ENCODE measurements around the gene ACOT7.

ACOT7 gene

DNA sequence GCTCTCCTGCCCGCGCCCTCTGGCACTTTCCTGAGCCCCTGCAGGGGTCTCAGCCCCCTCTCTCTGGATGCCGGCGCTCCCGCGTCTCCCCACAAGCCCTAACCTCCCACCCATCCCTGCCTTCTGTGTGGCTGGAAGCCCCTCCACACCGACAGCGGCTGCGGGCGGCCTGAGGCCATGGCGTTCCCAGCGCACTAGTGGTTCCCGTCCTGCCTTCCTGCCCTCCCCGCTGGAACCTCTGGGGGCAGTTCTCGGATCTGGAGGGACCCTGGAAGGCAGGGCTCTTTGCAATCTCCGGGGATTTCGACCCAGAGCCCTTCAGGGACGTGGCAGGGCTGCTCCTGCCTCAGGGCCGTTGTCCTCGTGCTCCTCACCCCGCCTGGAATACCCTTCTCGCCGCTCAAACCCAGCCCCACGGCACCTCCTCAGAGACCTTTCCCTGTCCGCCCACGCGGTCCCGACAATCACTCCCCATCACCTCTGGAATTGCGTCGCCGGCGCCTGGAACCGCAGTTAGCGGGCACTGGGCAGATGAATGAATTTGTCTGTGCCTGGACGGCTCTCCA, 30.5 kb upstream of the ACOT7 start:
- DNase-seq, result no peak

DNA sequence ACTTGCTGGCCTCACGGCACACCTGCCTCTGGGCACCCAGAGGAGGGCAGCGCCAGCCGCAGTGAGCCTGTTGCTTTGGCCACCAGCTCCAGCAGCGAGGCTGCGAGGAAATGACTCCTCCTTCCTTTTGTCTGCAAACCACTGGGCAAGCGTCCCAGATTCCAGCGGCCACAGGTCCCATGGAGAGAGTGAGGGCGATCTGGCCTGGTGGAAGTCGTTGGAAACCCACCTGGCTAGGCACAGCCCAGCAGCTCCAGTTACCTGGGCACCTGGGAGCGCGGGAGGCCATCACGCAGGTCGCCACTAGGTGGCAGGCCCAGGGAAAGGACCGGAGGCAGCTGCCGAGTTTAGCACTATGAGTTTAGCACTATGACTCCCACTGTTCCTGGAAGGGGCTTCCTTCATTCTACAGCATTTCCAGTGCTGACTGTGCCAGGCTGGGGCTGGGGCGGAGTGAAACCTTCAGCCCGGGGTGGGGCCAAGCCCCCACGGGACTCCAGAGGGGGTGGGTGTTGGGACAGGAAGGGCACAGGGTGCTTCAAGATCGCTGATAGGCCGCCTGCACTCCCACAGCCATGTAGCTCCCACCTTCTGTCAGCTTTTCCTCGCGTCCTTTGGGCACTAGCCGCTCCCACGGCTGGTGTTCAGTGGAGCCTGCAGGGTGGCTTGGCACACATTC, 29.9 kb upstream of the ACOT7 start:
- peak; percentile 91 for DNase-seq

DNA sequence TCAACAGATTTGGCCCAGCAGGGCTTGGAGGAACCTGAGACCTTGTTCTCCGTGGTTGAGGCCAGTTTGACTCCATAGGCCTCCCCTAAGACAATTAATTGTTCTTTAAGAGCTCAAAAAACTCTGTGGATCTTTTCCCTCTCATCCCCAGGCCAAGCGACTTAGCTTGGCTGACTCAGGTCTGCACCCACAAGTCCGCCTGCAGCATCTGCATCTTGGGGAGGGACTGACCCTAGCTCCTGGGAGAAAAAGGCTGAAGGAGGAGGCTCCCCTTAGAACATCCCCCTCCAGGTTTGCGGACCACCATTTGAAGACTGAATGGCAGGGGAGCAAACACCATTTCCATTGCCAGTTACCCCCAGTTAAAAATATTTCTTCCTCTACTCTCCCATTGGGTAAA, 27.7 kb upstream of the ACOT7 start:
- no peak for DNase-seq

DNA sequence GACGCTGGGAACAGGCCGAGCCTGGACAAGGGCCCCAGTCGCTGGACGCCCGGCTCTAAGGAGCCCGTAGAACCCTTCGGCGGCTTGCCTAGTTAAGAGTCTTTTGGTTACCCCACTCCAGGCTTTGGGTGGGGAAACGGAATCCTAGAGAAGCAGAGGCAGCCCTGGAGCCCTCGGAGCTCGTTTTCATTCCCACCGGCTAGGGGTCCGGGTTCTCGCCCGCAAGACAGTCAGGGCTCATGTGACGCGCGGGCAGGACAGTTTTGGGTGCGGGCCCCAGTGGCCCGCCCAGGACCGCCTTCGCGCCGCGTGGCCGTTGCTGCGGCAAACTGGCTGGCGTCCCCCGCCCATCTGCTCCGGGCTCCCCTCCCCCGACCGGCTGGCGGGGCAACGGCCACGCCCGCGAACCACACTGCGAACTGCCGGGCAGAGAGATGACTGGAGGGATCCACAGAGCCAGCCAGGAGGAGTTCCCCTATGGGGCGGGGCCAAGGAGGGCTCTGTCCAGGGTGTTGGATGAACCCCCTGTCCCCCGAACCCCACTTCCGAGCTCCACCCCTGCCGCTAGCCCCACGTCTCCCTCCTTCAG, 27.0 kb upstream of the ACOT7 start:
- DNase-seq, result no peak

- peak; percentile 66 for DNase-seq
These were observed 26.4 kb upstream of the ACOT7 start, which contains the start of gene HES2 for GRCh38 chr1:6419804-6420453. Gene HES2 (minus strand): TSS chr1:6419919. CDS start chr1:6419820, 99 bp downstream.

GRCh38 chr1:6419397-6419803, 25.8 kb upstream of the ACOT7 start:
- no peak for DNase-seq

GRCh38 chr1:6418668-6419396, 25.3 kb upstream of the ACOT7 start:
- DNase-seq, result no peak

DNA sequence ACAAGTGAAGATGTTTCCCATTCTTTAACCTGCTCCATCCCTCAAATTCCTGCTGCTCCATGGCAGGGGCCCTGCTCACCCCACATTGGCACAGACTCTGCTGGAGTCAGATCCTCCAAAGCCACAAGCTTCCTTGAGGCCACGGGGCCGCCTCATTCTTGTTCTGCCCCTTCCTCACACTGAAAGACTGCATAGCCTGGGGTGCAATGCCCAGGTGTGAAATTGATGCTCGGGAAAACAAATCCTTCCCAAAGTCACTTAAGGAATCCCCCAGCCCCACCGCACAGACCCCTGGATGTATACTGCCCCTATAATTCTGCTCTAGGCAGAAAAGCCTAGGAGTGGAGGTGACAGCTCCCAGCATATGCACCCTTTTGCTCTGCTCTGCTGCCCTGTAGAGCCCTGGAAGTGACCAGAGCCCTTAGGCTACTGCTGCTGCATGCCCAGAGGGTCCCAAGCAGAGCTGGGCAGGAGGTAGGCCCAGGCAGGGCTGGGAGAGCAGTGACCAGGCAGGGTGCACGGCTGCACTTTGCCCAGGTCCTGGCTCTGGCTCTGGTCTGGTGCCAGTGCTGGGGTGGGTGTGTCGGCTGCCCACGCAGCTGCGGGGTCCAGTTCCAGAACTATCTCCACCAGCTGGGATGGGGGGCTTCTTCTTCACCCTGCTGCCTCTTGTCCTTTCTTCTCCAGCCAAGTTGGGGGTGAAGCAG, 24.5 kb upstream of the ACOT7 start:
- no peak for DNase-seq

GRCh38 chr1:6416906-6417305, 23.3 kb upstream of the ACOT7 start:
- no peak for DNase-seq

- no peak for DNase-seq
These were observed 22.7 kb upstream of the ACOT7 start for GRCh38 chr1:6416295-6416656.

- no peak for DNase-seq
These were observed 21.5 kb upstream of the ACOT7 start for GRCh38 chr1:6414881-6415626.

DNA sequence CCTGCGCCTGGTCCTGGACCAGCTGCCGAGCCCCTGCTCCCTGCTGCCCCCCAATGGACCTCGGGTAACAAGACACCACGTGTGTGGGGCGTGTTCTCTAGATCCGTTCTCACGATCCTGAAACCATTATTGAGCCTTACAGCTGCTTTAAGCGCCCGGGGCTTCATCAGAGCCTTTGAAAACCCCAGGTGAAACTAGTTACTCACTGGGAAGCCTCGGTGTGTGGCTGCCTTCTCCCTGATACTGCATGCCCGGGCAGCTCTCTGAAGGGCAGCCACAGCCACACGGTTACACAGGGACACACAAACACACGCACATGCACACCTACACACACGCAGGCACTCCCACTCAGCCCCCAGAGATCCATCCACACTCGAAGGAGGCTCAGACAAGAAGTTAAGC, 20.9 kb upstream of the ACOT7 start:
- peak; percentile 79 for DNase-seq

GRCh38 chr1:6412896-6413295, 19.3 kb upstream of the ACOT7 start:
- no peak for DNase-seq

DNA sequence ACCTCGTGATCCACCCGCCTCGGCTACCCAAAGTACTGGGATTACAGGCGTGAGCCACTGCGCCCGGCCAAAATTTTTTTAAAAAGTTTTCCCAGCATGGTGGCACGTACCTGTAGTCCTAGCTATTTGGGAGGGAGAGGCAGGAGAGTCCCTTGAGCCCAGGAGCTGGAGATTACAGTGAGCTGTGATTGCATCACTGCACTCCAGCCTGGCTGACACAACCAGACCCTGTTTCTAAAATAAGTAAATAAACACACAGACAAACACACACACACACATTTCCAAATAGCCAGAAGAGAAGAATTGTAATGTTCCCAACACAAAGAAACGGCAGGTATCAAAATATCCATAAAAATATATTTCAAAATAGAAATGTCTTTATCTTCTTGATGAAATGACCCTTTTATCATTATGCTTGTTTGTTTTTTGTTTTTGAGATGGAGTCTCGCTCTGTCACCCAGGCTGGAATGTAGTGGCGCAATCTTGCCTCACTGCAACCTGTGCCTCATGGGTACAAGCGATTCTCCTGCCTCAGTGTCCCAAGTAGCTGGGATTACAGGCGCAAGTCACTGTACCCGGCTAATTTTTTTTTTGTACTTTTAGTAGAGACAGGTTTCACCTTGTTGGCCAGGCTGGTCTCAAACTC, 16.8 kb upstream of the ACOT7 start:
- DNase-seq, result no peak

DNA sequence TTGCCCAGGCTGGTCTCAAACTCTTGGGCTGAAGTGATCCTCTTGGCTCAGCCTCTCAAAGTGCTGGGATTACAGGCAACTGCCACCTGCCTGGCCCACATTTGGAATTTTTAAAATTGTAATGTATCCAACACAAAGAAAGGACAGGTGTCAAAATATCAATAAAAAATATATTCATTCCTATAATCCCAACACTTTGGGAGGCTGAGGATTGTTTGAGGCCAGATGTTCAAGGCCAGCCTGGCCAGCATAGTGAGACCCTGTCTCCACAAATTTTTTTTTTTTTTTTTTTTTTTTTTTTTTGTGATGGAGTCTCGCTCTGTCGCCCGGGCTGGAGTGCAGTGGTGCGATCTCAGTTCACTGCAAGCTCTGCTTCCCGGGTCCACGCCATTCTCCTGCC, 16.2 kb upstream of the ACOT7 start:
- DNase-seq, result no peak

DNA sequence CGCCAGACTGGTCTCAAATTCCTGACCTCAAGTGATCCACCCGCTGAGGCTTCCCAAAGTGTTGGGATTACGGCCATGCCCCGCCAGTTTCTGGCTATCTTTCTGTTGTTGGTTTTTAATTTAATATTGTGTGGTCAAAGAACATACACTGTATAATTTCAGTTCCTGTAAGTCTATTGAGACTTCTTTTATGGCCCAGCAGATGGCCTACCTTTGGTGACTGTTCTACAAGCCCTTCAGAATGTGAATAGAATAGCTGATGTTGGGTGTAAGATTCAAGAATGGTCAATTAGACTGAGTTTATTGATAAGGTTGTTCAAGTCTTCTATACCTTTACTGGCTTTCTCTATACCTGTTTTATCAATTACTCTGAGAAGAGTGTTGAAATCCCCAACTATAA, 15.5 kb upstream of the ACOT7 start:
- no peak for DNase-seq

DNA sequence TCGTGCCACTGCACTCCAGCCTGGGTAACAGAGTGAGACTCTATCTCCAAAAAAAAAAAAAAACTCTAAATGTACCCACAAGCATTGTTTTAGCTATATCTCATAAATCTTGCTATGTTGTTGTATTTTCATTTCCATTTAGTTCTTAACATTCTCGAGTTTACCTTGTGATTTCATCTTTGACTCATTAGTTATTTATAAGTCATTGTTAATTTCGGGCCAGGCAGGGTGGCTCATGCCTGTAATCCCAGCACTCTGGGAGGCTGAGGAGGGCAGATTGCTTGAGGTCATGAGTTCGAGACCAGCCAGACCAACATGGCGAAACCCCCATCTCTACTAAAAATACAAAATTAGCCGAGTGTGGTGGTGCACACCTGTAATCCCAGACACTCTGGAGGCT, 14.5 kb upstream of the ACOT7 start:
- DNase-seq, result no peak

- no peak for DNase-seq
These were observed 8.1 kb upstream of the ACOT7 start for GRCh38 chr1:6401673-6402072.

- DNase-seq, result no peak
These were observed 5.7 kb upstream of the ACOT7 start for GRCh38 chr1:6399294-6399693.

- DNase-seq, result no peak
These were observed 4.4 kb upstream of the ACOT7 start for GRCh38 chr1:6397844-6398441.

- no peak for DNase-seq
These were observed 3.4 kb upstream of the ACOT7 start for GRCh38 chr1:6396998-6397397.

Measured in activated effector memory CD4-positive, alpha-beta T cell treated with anti-CD3 and anti-CD28 coated beads, Interleukin-2, amount 50 U/mL, for 16 hours (primary cell).